Testis (tissue), 2 donors: Measurements from ENCODE around the gene MYH8.

Experiments used
- CTCF ChIP-seq, 3 experiments: fragments of 450-650 bp in 2 of 3; fragments of 200-600 bp in 1 of 3; sonication (generic) in 1 of 3; IDR thresholded peaks; one replicate each; pipeline ENCODE4 v1.5.1; 2016 to 2019; ENCODE audit warnings: antibody characterized with exemption in 3 of 3, mild to moderate bottlenecking in 2 of 3, moderate library complexity in 1 of 3
- POLR2A ChIP-seq: fragments of 450-650 bp; IDR thresholded peaks from one replicate; pipeline ENCODE4 v1.6.1; 2017; ENCODE audit warnings: antibody characterized with exemption, mild to moderate bottlenecking, moderate library complexity

DNA sequence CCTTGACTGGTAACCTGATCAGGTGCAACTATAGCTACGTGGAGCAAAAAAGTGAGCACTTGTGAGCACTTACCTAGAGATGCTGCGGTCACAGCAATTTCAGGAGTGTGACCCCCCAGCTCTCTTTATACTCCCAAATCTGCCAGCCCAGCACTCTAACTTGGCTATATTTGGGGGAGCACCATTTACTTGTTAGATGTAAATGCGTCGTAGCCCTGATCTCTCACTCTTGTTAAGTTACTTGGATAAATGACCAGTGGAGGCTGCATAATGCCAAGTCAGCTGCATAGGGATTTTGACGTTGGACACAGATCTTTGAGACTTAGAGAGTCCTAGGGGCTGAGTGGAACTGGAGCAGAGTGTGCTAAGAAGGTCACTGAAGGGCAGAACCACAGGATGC lies 48.8 kb downstream of the MYH8 start, which contains the start of gene MYH13:
- TF ChIP-seq CTCF (IDR thresholded peaks at IDR 0.05) = no peak
- no peak for TF ChIP-seq POLR2A
